ENCODE results near the gene USH2A.

USH2A gene

DNA sequence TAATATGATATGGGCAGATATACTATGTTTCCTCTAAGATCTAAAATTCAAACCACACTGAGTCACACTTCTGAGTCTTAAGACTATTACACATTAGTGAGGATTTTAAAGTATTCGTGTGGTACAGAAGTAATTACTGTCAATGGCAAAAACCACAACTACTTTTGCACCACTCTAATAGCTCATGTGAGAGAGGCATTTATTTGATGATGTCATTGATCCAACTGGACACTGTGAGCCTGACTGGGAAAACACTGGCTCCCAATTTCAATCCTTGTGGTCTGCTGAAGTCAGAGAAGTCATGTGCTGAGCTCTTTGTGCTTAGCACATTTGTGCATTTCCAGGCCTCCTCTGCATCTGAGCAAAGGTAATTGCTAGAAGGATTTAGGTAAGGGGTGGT lies 377.8 kb downstream of the USH2A start:
- no peak for TF ChIP-seq EZH2 (IDR thresholded peaks at IDR 0.05; ENCODE audit: borderline replicate concordance, low read depth, low read length, severe bottlenecking)
- TF ChIP-seq, protein P1, sequence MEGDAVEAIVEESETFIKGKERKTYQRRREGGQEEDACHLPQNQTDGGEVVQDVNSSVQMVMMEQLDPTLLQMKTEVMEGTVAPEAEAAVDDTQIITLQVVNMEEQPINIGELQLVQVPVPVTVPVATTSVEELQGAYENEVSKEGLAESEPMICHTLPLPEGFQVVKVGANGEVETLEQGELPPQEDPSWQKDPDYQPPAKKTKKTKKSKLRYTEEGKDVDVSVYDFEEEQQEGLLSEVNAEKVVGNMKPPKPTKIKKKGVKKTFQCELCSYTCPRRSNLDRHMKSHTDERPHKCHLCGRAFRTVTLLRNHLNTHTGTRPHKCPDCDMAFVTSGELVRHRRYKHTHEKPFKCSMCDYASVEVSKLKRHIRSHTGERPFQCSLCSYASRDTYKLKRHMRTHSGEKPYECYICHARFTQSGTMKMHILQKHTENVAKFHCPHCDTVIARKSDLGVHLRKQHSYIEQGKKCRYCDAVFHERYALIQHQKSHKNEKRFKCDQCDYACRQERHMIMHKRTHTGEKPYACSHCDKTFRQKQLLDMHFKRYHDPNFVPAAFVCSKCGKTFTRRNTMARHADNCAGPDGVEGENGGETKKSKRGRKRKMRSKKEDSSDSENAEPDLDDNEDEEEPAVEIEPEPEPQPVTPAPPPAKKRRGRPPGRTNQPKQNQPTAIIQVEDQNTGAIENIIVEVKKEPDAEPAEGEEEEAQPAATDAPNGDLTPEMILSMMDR (IDR thresholded peaks at IDR 0.05; ENCODE audit: borderline replicate concordance, extremely low read depth, low read length, poor library complexity, severe bottlenecking), result no peak
- Histone ChIP-seq H4K20me1 (ENCODE audit: insufficient read depth, low read length) (no peaks in the 10 kb centered on the region), H3K27ac (ENCODE audit: low read length) (no peak overlapping the region), H2AFZ (ENCODE audit: low read depth, low read length) (no peak overlapping the region), H3K4me1 (ENCODE audit: insufficient read depth, low read length) (no peaks in the 10 kb centered on the region), H3K36me3 (ENCODE audit: insufficient read depth, low read length) (no peaks in the 10 kb centered on the region), H3K27me3 (ENCODE audit: insufficient read depth, low read length, poor library complexity) (no peaks in the 10 kb centered on the region), H3K79me2 (ENCODE audit: insufficient read depth, low read length) (no peaks in the 10 kb centered on the region), H3K9me3 (ENCODE audit: insufficient read depth, low read length, severe bottlenecking) (no peaks in the 10 kb centered on the region), H3K9ac (ENCODE audit: low read depth, low read length) (no peak overlapping the region), H3K4me2 (ENCODE audit: insufficient read depth, low read length) (no peak overlapping the region), H3K4me3 (ENCODE audit: low read depth in 1 of 2, low read length in 2 of 2) (no peak overlapping the region)
- DNase-seq (no peak), ATAC-seq (ENCODE audit: insufficient read depth, low read depth) (no peak)

DNA sequence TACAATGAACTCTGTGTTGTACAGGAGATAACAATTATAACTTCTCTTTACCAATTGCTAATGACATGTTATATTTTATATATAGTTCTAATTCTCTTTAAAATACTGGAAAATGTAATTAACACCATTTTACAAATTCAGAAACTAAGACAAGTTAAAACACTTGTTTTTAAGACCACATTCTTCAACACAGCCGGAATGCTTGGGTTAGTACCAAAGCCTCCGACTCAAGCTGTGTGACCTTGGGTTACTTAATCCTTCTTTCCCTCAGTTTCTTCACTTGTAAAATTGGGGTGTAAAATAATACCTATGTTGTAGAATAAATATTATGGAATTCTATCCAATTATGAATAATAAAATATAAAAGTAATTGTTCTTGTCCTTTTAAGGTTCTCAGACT lies 378.7 kb downstream of the USH2A start:
- no peak overlapping the region for H3K4me3 ChIP-seq (ENCODE audit: low read depth in 1 of 2, low read length in 2 of 2)
- H3K79me2 ChIP-seq (ENCODE audit: insufficient read depth, low read length), result no peaks in the 10 kb centered on the region
- H3K4me1 ChIP-seq (ENCODE audit: insufficient read depth, low read length), result no peaks in the 10 kb centered on the region
- no peak overlapping the region for H3K4me2 ChIP-seq (ENCODE audit: insufficient read depth, low read length)
- H2AFZ ChIP-seq (ENCODE audit: low read depth, low read length), result no peak overlapping the region
- TF ChIP-seq, protein P1 (IDR thresholded peaks at IDR 0.05; ENCODE audit: borderline replicate concordance, extremely low read depth, low read length, poor library complexity, severe bottlenecking), result no peak
- no peak for TF ChIP-seq EZH2 (IDR thresholded peaks at IDR 0.05; ENCODE audit: borderline replicate concordance, low read depth, low read length, severe bottlenecking)
- no peaks in the 10 kb centered on the region for H3K36me3 ChIP-seq (ENCODE audit: insufficient read depth, low read length)
- DNase-seq (no peak), ATAC-seq (ENCODE audit: insufficient read depth, low read depth) (no peak)
- H4K20me1 ChIP-seq (ENCODE audit: insufficient read depth, low read length), result no peaks in the 10 kb centered on the region
- no peak overlapping the region for H3K9ac ChIP-seq (ENCODE audit: low read depth, low read length)
- H3K27me3 ChIP-seq (ENCODE audit: insufficient read depth, low read length, poor library complexity), result no peaks in the 10 kb centered on the region
- no peak overlapping the region for H3K27ac ChIP-seq (ENCODE audit: low read length)
- no peaks in the 10 kb centered on the region for H3K9me3 ChIP-seq (ENCODE audit: insufficient read depth, low read length, severe bottlenecking)

DNA sequence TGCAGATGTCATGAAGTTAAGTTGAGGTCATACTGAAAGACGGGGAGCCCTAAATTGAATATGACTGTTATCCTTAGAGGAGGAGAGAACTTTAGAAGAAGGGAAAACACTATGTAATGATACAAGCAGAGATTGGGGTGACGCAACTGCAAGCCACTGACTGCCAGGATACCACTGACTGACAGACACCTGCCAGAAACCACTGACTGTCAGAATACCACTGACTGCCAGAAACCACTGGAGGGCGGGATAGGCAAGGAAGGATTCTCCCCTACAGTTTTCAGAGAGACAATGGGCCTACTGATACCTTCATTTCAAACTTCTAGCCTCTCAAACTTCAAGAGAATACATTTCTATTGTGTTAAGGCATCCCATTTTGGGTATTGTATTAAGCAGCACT lies 388.7 kb downstream of the USH2A start:
- H3K9ac ChIP-seq (ENCODE audit: low read depth, low read length), result no peak overlapping the region
- no peaks in the 10 kb centered on the region for H3K9me3 ChIP-seq (ENCODE audit: insufficient read depth, low read length, severe bottlenecking)
- no peaks in the 10 kb centered on the region for H3K27me3 ChIP-seq (ENCODE audit: insufficient read depth, low read length, poor library complexity)
- H3K79me2 ChIP-seq (ENCODE audit: insufficient read depth, low read length), result no peaks in the 10 kb centered on the region
- H3K4me3 ChIP-seq (ENCODE audit: low read depth in 1 of 2, low read length in 2 of 2), result no peak overlapping the region
- H2AFZ ChIP-seq (ENCODE audit: low read depth, low read length), result no peak overlapping the region
- TF ChIP-seq EZH2 (IDR thresholded peaks at IDR 0.05; ENCODE audit: borderline replicate concordance, low read depth, low read length, severe bottlenecking), result no peak
- TF ChIP-seq, protein P1 (IDR thresholded peaks at IDR 0.05; ENCODE audit: borderline replicate concordance, extremely low read depth, low read length, poor library complexity, severe bottlenecking), result no peak
- DNase-seq, result no peak
- H3K36me3 ChIP-seq (ENCODE audit: insufficient read depth, low read length), result no peaks in the 10 kb centered on the region
- no peak for ATAC-seq (ENCODE audit: insufficient read depth, low read depth)
- H4K20me1 ChIP-seq (ENCODE audit: insufficient read depth, low read length), result no peaks in the 10 kb centered on the region
- no peak overlapping the region for H3K4me2 ChIP-seq (ENCODE audit: insufficient read depth, low read length)
- no peaks in the 10 kb centered on the region for H3K4me1 ChIP-seq (ENCODE audit: insufficient read depth, low read length)
- H3K27ac ChIP-seq (ENCODE audit: low read length), result no peak overlapping the region

All from DND-41 (cell line).